GM12801 (cell line): ENCODE measurements around the gene MAGEF1.

ENCODE experiments used
- CTCF ChIP-seq: IDR thresholded peaks from one replicate; pipeline ENCODE4 v1.5.1; 2011; ENCODE audit warnings: control low read depth; ENCODE audit not compliant: insufficient read length; ENCODE audit errors: extremely low read depth

MAGEF1 gene

GRCh38 chr3:184697845-184698244, 14.0 kb downstream of the MAGEF1 start:
- TF ChIP-seq CTCF: no peak

- no peak for TF ChIP-seq CTCF
Observed at GRCh38 chr3:184696697-184697096, 15.2 kb downstream of the MAGEF1 start.

- no peak for TF ChIP-seq CTCF
Observed at GRCh38 chr3:184694716-184695115, 17.1 kb downstream of the MAGEF1 start.

- no peak for TF ChIP-seq CTCF
Observed at GRCh38 chr3:184694133-184694665, 17.7 kb downstream of the MAGEF1 start.

GRCh38 chr3:184693011-184693975, 18.6 kb downstream of the MAGEF1 start:
- TF ChIP-seq CTCF: no peak

GRCh38 chr3:184691397-184692231, 20.2 kb downstream of the MAGEF1 start:
- TF ChIP-seq CTCF: no peak
